Natural killer cell treated with Interleukin-12 subunit alpha and Interleukin-12 subunit beta and Interleukin-15 and Interleukin-18, amount 100 ng/mL, for 72 hours (primary cell): Measurements from ENCODE around the gene KIAA0232. TPM values are rescaled to one million over a fixed set of nuclear protein-coding genes. Genes with fewer than 3 reads are reported as not detected.
"Not testable (repeated sequence)": the region's sequence is repeated elsewhere in the genome, so short reads cannot be mapped to it uniquely, and the experiment has no call there.

Experiments
- ATAC-seq, 2 donors: fragments of 150-1000 bp; cut with Tn5 transposase in 1 of 2; sonication (Bioruptor Pico), chemical (Tn5 transposase) in 1 of 2; 2 replicates each; pipeline ENCODE4 v1.10.0; 2021
- DNase-seq: peaks from one replicate; pipeline ENCODE4 v3.0.0; 2022; ENCODE audit warnings: low spot score
- H3K27ac Mint-ChIP-seq, 2 donors: 1 replicate in 1 of 2; 2 replicates in 1 of 2; pipeline ENCODE4 v1.8.0; 2022; ENCODE audit warnings: mixed read lengths in 2 of 2, mild to moderate bottlenecking in 1 of 2, moderate library complexity in 1 of 2
- H3K27me3 Mint-ChIP-seq, 2 donors: 1 replicate in 1 of 2; 2 replicates in 1 of 2; pipeline ENCODE4 v1.8.0; 2022; ENCODE audit warnings: mixed read lengths in 2 of 2
- H3K36me3 Mint-ChIP-seq: one replicate; pipeline ENCODE4 v1.8.0; 2022; ENCODE audit warnings: mixed read lengths
- H3K4me1 Mint-ChIP-seq, 2 donors: 1 replicate in 1 of 2; 2 replicates in 1 of 2; pipeline ENCODE4 v1.8.0; 2022; ENCODE audit warnings: low read depth in 2 of 2, mixed read lengths in 2 of 2, mild to moderate bottlenecking in 1 of 2
- H3K4me3 Mint-ChIP-seq: one replicate; pipeline ENCODE4 v1.8.0; 2022; ENCODE audit warnings: mixed read lengths
- H3K9me3 Mint-ChIP-seq: 2 replicates; pipeline ENCODE4 v1.8.0; 2022; ENCODE audit warnings: mixed read lengths
- total RNA-seq, 2 donors: library from RNA; stranded (reverse); gene quantifications; one replicate each; pipeline ENCODE4 v1.2.3, GENCODE V29; 2022

The KIAA0232 gene
- total RNA-seq, 2 donors from 2014 or later, result 19.5 to 20.6 TPM

DNA sequence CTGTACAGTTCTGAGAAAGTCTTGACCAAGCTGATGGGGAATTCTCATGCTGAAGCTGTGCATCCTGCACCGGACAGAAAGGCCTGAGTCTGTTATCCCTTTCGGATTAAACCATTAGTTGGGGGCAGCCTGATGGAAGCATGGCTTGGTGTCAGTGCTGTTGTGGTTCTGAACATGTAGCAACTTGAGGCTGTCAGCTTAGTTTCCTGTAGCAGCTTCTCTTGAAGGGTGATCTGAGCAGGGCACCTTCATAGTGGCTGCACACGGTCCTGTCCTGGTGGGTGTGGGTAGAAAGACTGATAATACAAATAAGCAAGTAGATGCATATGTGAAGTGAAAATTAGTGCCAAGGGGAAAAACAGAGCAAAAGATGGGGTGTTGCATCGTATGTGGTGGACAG is 11.7 kb downstream of the KIAA0232 start:
- peaks cover 46 to 57% of the 10 kb centered on the region in 2 donors for H3K4me1 Mint-ChIP-seq

DNA sequence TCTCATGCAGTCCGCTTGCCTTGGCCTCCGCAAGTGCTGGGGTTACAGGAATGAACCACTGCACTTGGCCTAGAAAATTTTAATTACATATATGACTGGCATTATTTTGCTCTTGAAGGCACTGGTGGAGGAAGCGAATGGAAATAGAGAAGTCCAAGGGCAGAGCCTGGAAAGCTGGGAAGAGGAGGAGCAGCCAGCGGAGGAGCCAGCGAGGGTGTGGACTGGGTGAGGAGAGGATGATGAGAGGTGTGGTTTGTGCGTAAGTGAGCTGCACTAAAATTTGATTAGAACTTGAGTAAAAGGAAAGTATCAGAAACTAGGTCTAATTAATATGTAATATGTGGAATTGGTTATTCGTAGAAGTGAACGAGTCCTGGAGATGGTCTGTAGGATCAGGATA is 13.3 kb downstream of the KIAA0232 start:
- Mint-ChIP-seq H3K27ac (peak overlapping the region in 1 of 2 donors; percentile 51), H3K4me3 (no peak overlapping the region), H3K4me1 (peaks cover 52 to 65% of the 10 kb centered on the region in 2 donors), H3K9me3 (no peaks in the 10 kb centered on the region), H3K27me3 (no peaks in the 10 kb centered on the region), H3K36me3 (peaks cover 8% of the 10 kb centered on the region)
- ATAC-seq, result no peak
- DNase-seq, result no peak

More for the DNA sequence above, 11.7 kb downstream of the KIAA0232 start:
- no peaks in the 10 kb centered on the region for H3K27me3 Mint-ChIP-seq
- H3K4me3 Mint-ChIP-seq, result peak overlapping the region; percentile 24
- ATAC-seq (peak in 1 of 2 donors; percentile 56), DNase-seq (no peak)
- no peaks in the 10 kb centered on the region for H3K9me3 Mint-ChIP-seq
- H3K27ac Mint-ChIP-seq, result peak overlapping the region; percentile 33
- peaks cover 8% of the 10 kb centered on the region for H3K36me3 Mint-ChIP-seq

DNA sequence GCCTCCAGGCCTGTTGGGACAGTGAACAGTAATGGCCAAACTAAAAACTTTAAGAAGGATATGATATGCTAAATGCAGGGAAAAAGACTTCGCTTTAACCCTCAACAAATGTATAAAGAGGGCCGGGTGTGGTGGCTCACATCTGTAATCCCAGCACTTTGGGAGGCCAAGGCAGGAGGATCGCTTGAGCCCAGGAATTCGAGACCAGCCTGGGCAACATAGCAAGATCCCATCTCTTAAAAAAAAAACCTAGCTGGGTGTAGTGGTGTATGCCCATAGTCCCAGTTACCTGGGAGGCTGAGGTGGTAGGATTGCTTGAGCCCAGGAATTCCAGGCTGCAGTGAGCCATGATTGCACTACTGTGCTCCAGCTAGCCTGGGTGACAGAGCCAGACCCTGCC is 14.8 kb downstream of the KIAA0232 start:
- not testable (repeated sequence) for H3K9me3 Mint-ChIP-seq, H3K27me3 Mint-ChIP-seq, ATAC-seq, H3K27ac Mint-ChIP-seq, H3K36me3 Mint-ChIP-seq, DNase-seq, H3K4me3 Mint-ChIP-seq
- peaks cover 50 to 55% of the 10 kb centered on the region in 2 donors for H3K4me1 Mint-ChIP-seq

DNA sequence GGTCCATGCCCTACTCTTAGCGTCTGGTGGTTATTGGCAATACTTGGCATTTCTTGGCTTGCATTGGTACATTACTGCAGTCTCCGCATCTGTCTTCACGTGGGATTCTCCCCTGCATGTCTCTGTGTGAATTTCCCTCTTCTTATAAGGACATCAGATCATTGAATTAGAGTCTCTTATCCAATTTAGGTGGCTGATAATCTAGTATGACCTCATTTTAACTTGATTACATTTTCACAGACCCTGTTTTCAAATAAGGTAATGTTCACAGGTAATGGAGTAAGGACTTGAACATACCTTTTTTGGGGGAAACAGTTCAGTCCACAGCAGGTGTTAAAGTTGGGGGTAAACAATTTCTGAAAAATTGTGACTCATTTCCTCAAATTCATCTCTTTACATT is 16.6 kb downstream of the KIAA0232 start:
- DNase-seq (no peak), ATAC-seq (no peak)
- peaks cover 41 to 48% of the 10 kb centered on the region in 2 donors for H3K4me1 Mint-ChIP-seq
- H3K9me3 Mint-ChIP-seq, result no peaks in the 10 kb centered on the region
- H3K4me3 Mint-ChIP-seq, result no peak overlapping the region
- H3K27ac Mint-ChIP-seq, result peak overlapping the region in 1 of 2 donors; percentile 28
- no peaks in the 10 kb centered on the region for H3K36me3 Mint-ChIP-seq
- H3K27me3 Mint-ChIP-seq, result no peaks in the 10 kb centered on the region

DNA sequence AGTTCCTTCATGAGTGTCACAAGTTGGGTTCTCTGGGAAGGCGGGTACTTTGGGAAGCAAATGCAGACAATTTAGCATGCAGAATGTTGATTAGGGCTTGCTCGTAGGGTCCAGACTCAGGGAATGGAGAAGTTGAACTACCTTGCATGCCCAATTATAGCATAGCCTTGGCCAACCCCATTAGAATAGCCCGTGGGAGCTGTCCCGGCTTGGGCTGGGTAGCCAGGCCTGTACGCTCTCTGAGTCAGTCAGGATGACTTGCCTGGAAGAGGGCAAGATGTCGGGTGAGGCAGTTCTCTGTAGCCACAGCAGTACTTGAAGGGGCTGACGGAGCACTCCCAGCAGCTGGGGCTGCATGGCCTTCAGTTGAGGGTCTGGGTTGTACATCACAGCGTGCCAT is 19.5 kb downstream of the KIAA0232 start:
- H3K36me3 Mint-ChIP-seq, result no peaks in the 10 kb centered on the region
- ATAC-seq, result no peak

DNA sequence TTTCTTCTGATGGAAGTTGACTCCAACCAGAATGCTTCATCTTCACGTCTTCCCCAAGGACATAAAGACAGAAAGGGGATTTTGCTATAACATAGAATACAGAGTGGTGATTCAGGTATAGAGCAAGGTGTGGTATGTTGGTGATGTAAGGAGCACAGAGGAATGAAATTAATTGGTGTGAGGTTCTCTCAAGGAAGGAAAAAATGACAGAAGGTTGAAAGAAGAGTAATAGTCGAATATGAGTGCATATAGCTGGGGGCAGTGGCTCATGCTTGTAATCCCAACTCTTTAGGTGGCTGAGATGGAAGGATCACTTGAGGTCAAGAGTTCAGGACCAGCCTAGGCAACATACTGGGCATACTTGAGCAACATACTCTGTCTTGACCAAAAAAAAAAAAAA is 20.1 kb downstream of the KIAA0232 start:
- peaks cover 26 to 28% of the 10 kb centered on the region in 2 donors for H3K4me1 Mint-ChIP-seq
- H3K4me3 Mint-ChIP-seq, result no peak overlapping the region
- DNase-seq (no peak), ATAC-seq (no peak)
- H3K27me3 Mint-ChIP-seq, result no peaks in the 10 kb centered on the region
- no peaks in the 10 kb centered on the region for H3K36me3 Mint-ChIP-seq
- H3K9me3 Mint-ChIP-seq, result no peaks in the 10 kb centered on the region
- no peak overlapping the region for H3K27ac Mint-ChIP-seq

More for the DNA sequence above, 19.5 kb downstream of the KIAA0232 start:
- Mint-ChIP-seq H3K4me1 (peaks cover 27 to 29% of the 10 kb centered on the region in 2 donors), H3K27me3 (no peaks in the 10 kb centered on the region), H3K9me3 (no peaks in the 10 kb centered on the region), H3K4me3 (no peak overlapping the region), H3K27ac (no peak overlapping the region)
- DNase-seq, result no peak

DNA sequence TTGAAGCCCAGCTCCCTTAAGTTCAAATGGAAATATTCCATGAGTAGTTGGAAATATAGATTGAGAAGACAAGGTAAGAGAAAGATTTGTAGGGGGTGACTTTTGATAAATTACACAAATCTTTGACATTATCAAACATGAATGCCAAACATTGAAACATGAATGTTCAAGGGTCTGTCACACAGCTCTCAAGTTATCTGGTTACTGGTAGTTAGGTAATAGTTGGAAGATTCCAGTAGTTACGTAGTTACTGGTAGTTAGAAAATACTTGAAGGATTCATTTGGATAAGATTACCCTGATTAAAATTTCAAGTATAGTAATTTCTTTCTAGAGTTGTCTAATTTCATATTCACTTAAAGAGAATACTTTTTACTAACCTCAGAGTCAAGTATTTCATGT is 20.7 kb downstream of the KIAA0232 start:
- ATAC-seq, result no peak
- Mint-ChIP-seq H3K4me1 (peaks cover 23 to 30% of the 10 kb centered on the region in 2 donors), H3K27me3 (no peaks in the 10 kb centered on the region), H3K27ac (no peak overlapping the region), H3K9me3 (no peaks in the 10 kb centered on the region), H3K4me3 (no peak overlapping the region), H3K36me3 (no peaks in the 10 kb centered on the region)
- DNase-seq, result no peak

DNA sequence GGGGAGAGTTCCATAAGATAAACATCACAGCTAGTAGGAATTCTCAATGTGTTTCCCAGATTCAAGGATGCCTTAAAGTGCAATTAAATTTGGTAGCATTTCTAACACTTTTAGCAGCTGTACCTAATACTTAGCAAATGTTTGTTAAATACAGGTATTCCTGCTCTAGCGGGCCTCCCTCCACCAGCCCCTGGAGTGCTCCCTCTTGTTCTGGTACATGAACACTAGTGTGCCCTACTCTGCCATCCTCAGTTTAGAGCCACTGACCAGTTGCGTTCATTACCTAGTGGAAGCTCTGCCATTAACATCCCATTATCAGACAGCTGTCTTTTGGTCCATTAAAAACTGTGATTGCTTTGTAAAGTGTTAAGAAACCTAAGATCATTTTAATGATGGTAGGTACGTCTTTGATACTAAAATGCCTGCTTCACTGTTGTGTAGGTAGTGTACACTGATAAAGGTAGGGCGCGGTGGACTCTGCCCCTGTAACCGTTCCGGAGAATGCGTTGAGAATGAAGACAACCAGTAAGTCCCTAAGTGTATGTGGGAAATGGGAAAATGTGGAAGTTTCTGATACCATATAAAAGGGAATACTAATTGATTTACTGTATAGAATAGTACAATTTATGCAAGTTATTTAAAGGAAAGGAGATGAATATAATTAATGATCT is 21.7 kb downstream of the KIAA0232 start:
- DNase-seq (no peak), ATAC-seq (no peak)
- Mint-ChIP-seq H3K4me1 (peaks cover 20 to 29% of the 10 kb centered on the region in 2 donors), H3K9me3 (no peaks in the 10 kb centered on the region), H3K27ac (no peak overlapping the region), H3K27me3 (no peaks in the 10 kb centered on the region), H3K36me3 (no peaks in the 10 kb centered on the region), H3K4me3 (no peak overlapping the region)

DNA sequence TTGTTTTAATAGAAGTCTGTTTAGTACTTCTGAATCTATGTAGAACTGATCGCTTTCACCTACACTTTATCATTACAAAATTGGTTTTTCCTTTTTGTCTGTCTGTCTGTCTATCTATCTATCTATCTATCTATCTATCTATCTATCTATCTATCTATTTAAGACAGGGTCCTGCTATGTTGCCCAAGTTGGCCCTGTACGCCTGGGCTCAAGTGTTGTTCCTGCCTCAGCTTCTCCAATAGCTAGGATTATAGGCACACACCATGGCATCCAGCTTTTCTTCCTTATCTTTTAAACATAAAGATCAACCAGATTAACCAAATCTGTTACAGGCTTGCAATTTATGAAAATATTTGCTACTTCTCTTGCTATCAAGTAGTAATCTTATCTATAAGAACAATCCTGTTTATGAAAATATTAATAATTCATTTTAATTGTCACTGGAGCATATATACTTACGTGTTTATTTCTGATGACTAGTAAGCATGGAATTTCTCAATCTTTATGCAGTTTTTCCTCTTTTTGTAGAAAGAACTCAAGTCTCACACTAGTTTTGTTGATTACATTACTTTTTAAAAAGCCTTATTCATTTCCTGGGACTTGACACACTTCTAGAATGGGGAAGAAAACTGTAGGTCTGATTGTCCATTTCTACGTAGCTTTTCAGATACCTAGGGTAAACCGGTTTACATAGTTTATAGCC is 24.5 kb downstream of the KIAA0232 start:
- Mint-ChIP-seq H3K4me3 (no peak overlapping the region), H3K36me3 (no peaks in the 10 kb centered on the region), H3K9me3 (no peaks in the 10 kb centered on the region), H3K27ac (no peak overlapping the region), H3K27me3 (no peaks in the 10 kb centered on the region), H3K4me1 (peaks cover 26 to 29% of the 10 kb centered on the region in 2 donors)
- DNase-seq, result no peak
- no peak for ATAC-seq

DNA sequence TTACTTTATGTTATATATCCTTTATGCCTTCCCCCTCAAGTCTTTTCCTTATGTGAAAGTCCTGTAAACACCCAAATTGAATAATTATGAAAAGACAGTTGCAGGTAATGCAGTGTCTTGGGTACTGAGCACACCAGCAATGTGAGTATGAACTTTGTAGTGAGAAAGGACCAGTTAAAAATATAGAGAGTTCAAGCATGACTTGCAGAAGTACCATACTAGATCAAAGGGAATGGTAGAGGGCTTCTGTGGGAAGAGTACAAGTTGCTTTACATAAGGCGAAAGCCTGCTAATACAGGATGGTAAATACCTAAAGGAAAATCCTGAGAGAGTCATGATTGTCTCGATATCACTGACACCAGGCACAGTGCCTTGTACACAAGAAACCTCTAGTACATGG is 25.7 kb downstream of the KIAA0232 start:
- Mint-ChIP-seq H3K27ac (no peak overlapping the region), H3K9me3 (no peaks in the 10 kb centered on the region), H3K4me1 (peaks cover 23 to 24% of the 10 kb centered on the region in 2 donors), H3K36me3 (no peaks in the 10 kb centered on the region), H3K27me3 (no peaks in the 10 kb centered on the region), H3K4me3 (no peak overlapping the region)
- ATAC-seq, result no peak
- no peak for DNase-seq

DNA sequence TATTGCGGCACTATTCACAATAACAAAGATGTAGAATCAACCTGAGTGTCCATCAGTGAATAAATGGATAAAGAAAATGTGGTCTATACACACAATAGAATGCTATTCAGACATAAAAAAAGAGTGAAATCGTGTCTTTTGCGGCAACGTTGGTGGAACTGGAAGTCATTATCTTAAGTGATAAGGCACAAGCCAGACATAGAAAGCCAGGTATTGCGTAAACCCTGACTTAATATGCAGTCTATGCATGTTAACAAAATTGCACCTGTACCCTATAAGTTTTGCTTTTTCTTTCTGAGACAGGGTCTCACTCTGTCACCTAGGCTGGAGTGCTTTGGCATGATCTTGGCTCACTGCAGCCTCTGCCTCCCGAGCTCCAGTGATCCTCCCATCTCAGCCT is 28.6 kb downstream of the KIAA0232 start:
- ATAC-seq, result no peak
- Mint-ChIP-seq H3K4me1 (peaks cover 27 to 30% of the 10 kb centered on the region in 2 donors), H3K4me3 (no peak overlapping the region), H3K27ac (no peak overlapping the region), H3K9me3 (no peaks in the 10 kb centered on the region), H3K27me3 (no peaks in the 10 kb centered on the region), H3K36me3 (no peaks in the 10 kb centered on the region)
- no peak for DNase-seq

DNA sequence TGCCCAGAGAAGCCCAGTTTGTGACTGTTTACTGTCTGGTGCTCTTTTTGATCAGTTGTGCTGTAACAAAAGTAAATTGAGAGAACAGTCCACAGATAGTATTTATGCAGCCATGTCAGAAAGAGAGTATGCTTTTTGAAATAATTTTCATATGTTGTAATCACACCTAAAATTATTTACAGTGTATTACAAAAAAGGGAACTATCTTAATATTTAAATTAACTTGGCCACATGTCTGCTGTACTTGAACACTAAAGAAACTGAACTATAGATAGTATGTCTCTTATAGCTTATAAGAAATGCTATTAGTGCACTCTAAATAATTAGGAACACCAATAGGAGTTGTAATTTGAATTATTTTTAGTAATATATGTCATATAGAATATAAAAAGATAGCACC is 30.2 kb downstream of the KIAA0232 start:
- ATAC-seq (no peak), DNase-seq (no peak)
- Mint-ChIP-seq H3K27ac (no peak overlapping the region), H3K27me3 (no peaks in the 10 kb centered on the region), H3K4me1 (peaks cover 31 to 40% of the 10 kb centered on the region in 2 donors), H3K36me3 (no peaks in the 10 kb centered on the region), H3K4me3 (no peak overlapping the region), H3K9me3 (no peaks in the 10 kb centered on the region)

DNA sequence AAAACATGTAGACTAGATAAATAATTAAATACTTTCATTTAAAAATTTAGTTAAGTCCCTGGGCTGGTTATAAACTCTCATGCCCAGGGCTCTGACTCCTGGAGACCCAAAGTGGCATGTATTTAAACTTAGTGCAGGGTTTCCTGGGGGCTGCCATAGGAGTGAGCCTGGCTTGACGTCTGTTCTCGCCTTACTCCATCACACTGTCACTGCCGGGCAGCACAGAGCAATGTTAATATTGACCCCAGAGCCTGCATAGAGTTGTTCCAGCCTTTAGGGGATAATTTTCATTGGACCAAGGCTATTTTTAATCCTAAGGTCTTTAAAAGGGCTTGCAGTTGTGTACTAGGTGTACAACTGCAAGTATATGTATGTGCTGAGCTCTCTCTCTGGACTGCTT is 31.2 kb downstream of the KIAA0232 start:
- Mint-ChIP-seq H3K27me3 (no peaks in the 10 kb centered on the region), H3K27ac (peak overlapping the region in 1 of 2 donors; percentile 7), H3K36me3 (peaks cover 6% of the 10 kb centered on the region), H3K9me3 (no peaks in the 10 kb centered on the region), H3K4me1 (peaks cover 31 to 33% of the 10 kb centered on the region in 2 donors), H3K4me3 (no peak overlapping the region)
- ATAC-seq, result no peak
- DNase-seq, result no peak

DNA sequence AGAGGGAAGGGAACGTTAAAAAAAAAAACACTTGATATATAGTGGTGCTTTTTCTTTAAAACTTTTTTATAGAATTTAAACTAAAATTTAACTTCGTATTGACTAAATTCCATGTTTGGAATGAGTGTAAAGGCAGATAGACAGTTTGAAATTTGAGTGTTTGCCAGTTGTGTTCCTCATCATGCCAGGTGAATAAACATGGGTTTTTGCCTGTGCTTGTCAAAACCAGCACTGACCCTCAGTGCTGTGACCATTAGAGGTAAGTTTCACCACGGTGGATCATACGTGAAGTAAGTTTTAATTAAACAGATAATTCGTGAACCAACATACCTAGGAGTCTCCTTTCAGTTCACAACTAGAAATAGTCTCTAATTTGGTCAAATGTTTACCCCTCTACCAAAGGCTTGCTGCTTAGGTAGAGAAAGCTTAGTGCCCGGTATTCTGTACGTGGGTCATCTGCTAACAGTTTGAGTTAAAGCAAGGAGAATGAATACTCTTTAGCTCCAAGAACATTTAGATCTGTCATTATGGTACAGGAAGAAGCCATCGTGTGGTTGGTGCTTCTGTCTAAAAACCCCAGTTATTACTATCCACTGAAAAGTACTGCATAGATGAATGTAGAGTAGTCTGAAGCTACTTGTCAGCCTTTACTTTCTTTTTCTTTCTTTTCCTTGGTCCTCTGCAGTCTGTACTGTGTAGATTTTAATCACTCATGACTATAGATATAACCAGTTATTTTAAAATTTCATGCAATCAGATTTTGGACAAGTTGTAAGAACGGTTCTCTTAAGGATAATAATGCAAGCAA is 32.7 kb downstream of the KIAA0232 start:
- Mint-ChIP-seq H3K9me3 (peaks cover 8% of the 10 kb centered on the region), H3K36me3 (peaks cover 20% of the 10 kb centered on the region), H3K27me3 (no peaks in the 10 kb centered on the region), H3K4me3 (no peak overlapping the region), H3K4me1 (peaks cover 32 to 45% of the 10 kb centered on the region in 2 donors), H3K27ac (peak overlapping the region in 1 of 2 donors; percentile 13)
- ATAC-seq (peak in 1 of 2 donors; percentile 77), DNase-seq (no peak)
